AG08395 (cell line): Measurements from ENCODE around the gene KIAA0586.

Source experiments
- DNase-seq: peaks from one replicate; pipeline ENCODE4 v3.0.0; 2012; ENCODE audit warnings: mixed read lengths, low spot score

The KIAA0586 gene

GRCh38 chr14:58598028-58598803 lies 170.7 kb downstream of the KIAA0586 start:
- DNase-seq, result no peak

- DNase-seq, result no peak
Observed at GRCh38 chr14:58598804-58599525, 171.4 kb downstream of the KIAA0586 start.

- DNase-seq, result no peak
Observed at GRCh38 chr14:58599707-58600106, 172.2 kb downstream of the KIAA0586 start.
